Right renal cortex interstitium (tissue), 3 donors: ENCODE measurements around the gene CLEC18B. TPM values are rescaled to one million over a fixed set of nuclear protein-coding genes. Genes with fewer than 3 reads are reported as not detected.
"Not testable (repeated sequence)": the region's sequence is repeated elsewhere in the genome, so short reads cannot be mapped to it uniquely, and the experiment has no call there.

Experiments
- DNase-seq, 3 donors: peaks; one replicate each; pipeline ENCODE4 v3.0.0-alpha.2; 2013; ENCODE audit warnings: low read depth in 3 of 3, low spot score in 2 of 3
- polyA plus RNA-seq, 3 donors: library from polyadenylated mRNA; unstranded; fragments of 120-200 nt; gene quantifications; one replicate each; pipeline ENCODE4 v1.2.1, GENCODE V29; 2013; ENCODE audit not compliant: insufficient read length in 3 of 3

The CLEC18B gene
- polyA plus RNA-seq = 100 to 1,000 TPM in 2 of 3 donors, 10 to 100 TPM in 1; 94.7 to 125 (median 122) TPM

DNA sequence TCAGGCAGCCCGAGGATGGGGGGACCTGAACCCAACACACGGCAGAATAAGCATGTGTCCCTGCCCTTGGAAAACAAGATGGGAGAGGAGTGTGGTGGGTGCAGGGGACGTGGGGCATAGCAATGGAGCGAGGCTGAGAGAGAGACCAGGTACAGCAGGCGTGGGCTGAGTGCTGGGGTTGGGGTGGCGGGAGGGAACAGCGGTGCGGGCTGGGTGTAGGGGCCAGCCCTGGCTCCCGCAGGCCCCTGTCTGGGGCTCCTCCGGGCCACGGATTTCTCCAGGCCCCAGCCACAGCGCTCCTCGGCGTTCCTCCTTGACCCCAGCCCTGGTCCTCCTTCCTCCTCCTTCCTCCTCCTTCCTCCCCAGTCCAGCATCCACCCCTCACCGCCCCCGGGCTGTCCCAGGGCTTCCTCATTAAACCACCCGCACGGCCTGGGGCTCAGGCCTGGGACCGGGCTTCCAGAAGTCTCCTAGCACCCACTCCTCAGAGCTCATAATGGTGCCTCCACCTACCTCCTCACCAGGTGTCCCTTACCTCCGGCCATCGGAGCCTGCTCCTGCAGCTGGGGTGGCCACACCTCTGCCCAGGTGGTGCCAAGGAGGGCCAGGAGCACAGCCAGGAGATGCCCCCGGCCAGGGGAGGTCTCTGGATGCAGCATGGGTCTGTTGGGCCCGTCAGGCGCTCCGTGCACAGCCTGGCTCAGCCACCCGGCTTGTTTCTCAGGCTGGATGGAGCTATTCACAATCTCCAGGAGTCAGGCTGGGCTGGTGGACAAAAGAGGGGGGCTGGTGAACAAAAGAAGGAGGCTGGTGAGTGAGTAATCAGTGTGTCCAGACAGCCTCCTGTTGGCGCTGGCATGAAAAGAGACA lies at the start of gene CLEC18B:
CLEC18B (minus strand) TSS at position 867 of the 870 bp plus-strand sequence; CDS start at position 659, 208 bp downstream.
- DNase-seq = not testable (repeated sequence)

GRCh38 chr16:74469946-74470478 lies 48.7 kb upstream of the CLEC18B start:
- DNase-seq = no peak

GRCh38 chr16:74468807-74469525 lies 47.7 kb upstream of the CLEC18B start:
- DNase-seq = no peak

GRCh38 chr16:74466872-74467271 lies 45.6 kb upstream of the CLEC18B start:
- no peak for DNase-seq

- DNase-seq = no peak
Measured at GRCh38 chr16:74465851-74466685, 44.8 kb upstream of the CLEC18B start.

- DNase-seq = no peak
Measured at GRCh38 chr16:74465281-74465680, 44.0 kb upstream of the CLEC18B start.

DNA sequence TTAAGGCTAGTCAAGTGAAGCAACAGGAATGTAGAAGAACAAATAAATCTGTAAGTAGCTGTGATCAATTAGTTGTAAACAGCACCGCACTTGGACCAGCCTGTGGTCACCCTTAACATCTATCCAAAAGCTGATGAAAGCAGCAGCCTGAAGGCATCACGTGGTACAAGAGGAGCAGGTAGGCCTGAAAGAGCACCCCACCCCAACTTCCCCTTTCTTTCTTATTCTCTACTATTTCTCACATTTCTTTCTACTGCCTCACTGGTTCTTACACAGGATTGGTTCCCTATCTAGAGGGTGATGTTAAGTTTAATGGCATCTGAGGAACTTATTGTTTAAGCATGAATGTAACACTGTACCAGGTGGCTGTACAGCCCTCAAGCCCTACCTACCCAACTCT lies 42.6 kb upstream of the CLEC18B start:
- no peak for DNase-seq

GRCh38 chr16:74462361-74462760 lies 41.1 kb upstream of the CLEC18B start:
- no peak for DNase-seq

- DNase-seq = no peak
Measured at GRCh38 chr16:74461826-74462225, 40.5 kb upstream of the CLEC18B start.

DNA sequence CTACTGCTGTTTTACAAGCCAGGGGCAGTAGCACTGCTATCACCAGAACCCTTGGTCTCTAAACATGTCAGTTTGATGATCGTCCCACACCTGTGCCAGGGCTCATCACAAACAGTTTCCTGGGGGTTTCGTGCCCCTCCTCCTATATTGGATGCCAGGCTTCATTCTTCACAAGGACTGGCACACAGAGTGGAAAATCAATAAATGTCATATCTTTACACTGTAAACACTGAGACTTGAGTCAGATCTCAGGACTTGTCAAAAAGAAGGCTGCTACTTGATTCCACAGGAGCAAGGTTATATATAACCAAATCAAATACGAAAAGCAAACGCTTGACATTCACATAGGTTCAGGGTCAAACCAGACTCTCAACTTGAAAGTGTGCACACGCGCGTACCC lies 39.3 kb upstream of the CLEC18B start:
- no peak for DNase-seq

GRCh38 chr16:74456290-74456625 lies 35.0 kb upstream of the CLEC18B start:
- no peak for DNase-seq

DNA sequence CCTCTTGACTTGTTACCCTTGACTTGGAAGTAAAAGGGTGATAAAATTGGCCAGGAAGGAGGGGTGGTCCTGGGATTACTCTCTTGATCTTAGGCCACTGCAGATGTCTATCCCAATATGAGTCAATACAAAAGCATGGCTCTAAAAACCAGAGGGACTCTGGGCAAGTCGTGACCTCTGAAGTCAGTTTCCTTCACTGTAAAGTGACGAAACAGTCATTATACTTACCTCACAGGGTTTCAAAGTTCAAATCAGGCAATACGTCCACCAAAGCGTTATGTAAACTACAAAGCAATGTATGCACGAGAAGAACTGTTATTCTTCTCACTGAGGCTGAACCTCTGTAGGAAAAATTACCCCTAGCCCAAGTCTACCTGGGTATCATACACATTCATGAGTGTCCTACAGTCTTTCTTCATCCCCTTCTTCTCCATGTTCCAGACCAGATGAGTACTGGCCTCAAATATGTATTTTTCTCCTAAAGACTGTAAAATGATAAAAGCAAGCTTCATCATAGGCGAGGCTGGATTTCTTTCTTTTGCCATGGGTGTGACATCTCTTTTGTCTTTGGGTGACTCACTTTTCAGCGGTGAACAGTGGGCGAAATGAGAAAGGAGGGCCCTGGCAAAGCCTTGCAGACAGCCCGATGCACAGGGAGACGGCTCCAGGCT lies 34.5 kb upstream of the CLEC18B start:
- DNase-seq = no peak

GRCh38 chr16:74455213-74455612 lies 33.9 kb upstream of the CLEC18B start:
- DNase-seq = no peak

- DNase-seq = no peak
Measured at GRCh38 chr16:74451951-74452758, 30.9 kb upstream of the CLEC18B start.

DNA sequence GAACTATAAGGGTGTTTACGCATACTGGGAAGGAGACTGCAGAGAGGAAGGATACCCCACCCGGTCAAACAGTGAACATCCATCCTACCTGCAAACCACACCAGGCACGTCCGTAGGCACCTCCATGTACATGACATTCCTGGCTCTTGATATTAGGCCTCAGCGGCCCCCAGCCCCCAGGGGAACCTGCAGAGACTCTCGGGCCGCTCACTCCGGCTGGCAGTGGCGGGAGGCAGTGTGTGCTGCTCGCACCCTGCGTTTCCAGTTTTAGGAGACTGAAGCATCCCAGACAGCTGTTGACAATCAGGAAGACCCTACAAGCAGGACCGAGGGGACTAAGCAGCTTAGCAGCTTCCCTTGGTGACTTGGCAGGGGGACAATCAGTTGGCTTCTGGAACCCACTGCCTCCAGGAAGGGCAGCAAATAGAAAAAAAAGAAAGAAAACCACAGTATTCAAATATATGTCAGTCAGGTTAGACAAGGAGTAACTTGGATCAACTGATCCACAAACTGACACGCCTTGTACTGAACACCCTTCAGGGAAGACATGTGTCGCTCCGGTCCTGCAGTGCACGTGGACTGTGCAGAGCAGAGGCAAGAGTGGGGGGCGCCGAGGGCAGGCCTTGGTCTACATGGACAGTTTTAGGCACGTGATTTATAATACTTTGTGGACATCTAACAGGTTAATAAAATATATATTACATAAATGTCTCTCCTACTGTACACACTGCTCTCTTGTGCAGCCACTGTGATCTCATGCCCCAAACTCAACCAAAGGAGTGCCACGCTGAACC lies 29.9 kb upstream of the CLEC18B start:
- no peak for DNase-seq

GRCh38 chr16:74450236-74450635 lies 29.0 kb upstream of the CLEC18B start:
- DNase-seq = no peak

DNA sequence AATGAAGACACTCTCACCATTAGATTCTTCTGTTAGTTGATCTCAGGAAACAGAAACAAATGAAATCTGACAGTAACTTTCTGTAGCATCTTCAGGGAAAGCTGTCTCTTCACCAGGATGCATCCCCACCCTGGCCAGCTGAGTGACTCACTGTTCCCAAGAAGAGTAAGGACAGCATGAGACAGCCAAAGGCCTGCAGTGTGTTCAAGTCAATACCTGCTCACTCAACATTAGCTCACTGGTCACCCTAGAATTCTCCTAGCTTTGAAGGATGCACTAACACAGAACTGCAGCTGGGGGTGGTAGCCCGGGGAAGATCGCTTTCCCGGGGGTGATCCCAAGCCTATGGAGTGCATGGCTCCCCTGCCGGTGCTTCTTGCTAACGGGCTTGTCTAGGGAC lies 28.2 kb upstream of the CLEC18B start:
- no peak for DNase-seq

DNA sequence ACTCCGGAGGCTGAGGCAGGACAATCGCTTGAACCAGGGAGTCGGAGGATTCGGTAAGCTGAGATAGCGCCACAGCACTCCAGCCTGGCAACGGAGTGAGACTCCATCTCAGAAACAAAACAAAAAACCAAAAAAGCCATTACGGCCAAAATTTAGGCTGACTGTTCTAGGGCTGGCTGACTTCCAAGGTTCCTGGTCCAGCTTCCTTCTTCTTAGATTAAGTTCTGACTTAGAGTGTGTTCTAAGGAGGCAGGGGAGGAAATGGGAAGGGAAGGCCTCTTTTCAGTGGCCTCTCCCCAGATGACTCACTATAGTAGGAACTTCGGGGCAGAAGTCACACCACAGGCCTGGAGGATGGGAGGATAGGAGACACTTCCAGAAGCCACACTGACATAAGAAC lies 27.7 kb upstream of the CLEC18B start:
- DNase-seq = no peak

DNA sequence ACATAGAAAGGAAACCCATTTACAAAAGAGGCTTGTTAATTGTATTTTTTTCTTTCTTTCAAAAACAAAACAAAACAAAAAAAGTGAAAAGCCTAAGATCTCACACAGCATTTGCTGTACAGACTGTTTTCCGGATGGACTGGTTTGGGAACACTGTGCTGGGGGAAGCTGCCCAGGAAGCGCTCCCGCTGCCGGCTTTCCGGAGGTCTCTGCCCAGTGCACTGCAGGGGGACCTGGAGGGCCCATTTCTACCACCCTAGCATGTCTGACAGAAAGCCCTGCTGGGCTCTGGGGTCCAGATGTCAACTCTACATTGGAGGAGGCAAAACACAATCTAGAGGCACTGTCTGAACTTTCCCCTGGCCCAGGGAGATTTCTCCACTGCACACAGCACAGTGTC lies 26.3 kb upstream of the CLEC18B start:
- no peak for DNase-seq
